Kidney epithelial cell (primary cell): ENCODE measurements around the gene RBMS1. TPM values are rescaled to one million over a fixed set of nuclear protein-coding genes. Genes with fewer than 3 reads are reported as not detected.

Source experiments
- DNase-seq: peaks from one replicate; pipeline ENCODE4 v3.0.0-alpha.2; 2010; ENCODE audit warnings: low read depth
- H3K27me3 ChIP-seq: 2 replicates; pipeline ENCODE4 v1.6.0; 2011; ENCODE audit warnings: low read length; ENCODE audit not compliant: control insufficient read depth, insufficient read depth
- H3K36me3 ChIP-seq: 2 replicates; pipeline ENCODE4 v1.5.1; 2011; ENCODE audit warnings: low read length; ENCODE audit not compliant: control insufficient read depth, insufficient read depth
- H3K4me3 ChIP-seq: 2 replicates; pipeline ENCODE4 v1.5.1; 2011; ENCODE audit warnings: low read depth, mild to moderate bottlenecking, control low read depth, low read length
- total RNA-seq: library from RNA; depleted of rRNA; stranded (reverse); fragments of >200 nt; gene quantifications from 2 replicates; pipeline ENCODE4 v1.2.3, GENCODE V29; 2015
- TF ChIP-seq, protein P1 (sequence below): IDR thresholded peaks from 2 replicates; pipeline ENCODE4 v1.5.1; 2011; ENCODE audit warnings: mild to moderate bottlenecking, moderate library complexity, low read length, control low read depth, inconsistent platforms; ENCODE audit not compliant: insufficient read depth, poor library complexity, severe bottlenecking

RBMS1 gene
- total RNA-seq, 1 donor from 2014 or later: 52.5 TPM

- Histone ChIP-seq H3K27me3 (no peaks in the 10 kb centered on the region), H3K36me3 (no peaks in the 10 kb centered on the region), H3K4me3 (no peak overlapping the region)
- no peak for DNase-seq
- TF ChIP-seq, protein P1, sequence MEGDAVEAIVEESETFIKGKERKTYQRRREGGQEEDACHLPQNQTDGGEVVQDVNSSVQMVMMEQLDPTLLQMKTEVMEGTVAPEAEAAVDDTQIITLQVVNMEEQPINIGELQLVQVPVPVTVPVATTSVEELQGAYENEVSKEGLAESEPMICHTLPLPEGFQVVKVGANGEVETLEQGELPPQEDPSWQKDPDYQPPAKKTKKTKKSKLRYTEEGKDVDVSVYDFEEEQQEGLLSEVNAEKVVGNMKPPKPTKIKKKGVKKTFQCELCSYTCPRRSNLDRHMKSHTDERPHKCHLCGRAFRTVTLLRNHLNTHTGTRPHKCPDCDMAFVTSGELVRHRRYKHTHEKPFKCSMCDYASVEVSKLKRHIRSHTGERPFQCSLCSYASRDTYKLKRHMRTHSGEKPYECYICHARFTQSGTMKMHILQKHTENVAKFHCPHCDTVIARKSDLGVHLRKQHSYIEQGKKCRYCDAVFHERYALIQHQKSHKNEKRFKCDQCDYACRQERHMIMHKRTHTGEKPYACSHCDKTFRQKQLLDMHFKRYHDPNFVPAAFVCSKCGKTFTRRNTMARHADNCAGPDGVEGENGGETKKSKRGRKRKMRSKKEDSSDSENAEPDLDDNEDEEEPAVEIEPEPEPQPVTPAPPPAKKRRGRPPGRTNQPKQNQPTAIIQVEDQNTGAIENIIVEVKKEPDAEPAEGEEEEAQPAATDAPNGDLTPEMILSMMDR: no peak
These were observed 130.6 kb downstream of the RBMS1 start for GRCh38 chr2:160363055-160363454.

- DNase-seq: no peak
- no peaks in the 10 kb centered on the region for H3K36me3 ChIP-seq
- TF ChIP-seq, protein P1: no peak
- no peaks in the 10 kb centered on the region for H3K27me3 ChIP-seq
- no peak overlapping the region for H3K4me3 ChIP-seq
These were observed 131.1 kb downstream of the RBMS1 start for GRCh38 chr2:160362541-160362940.

- TF ChIP-seq, protein P1: no peak
- DNase-seq: no peak
These were observed 131.6 kb downstream of the RBMS1 start for GRCh38 chr2:160362018-160362417.

DNA sequence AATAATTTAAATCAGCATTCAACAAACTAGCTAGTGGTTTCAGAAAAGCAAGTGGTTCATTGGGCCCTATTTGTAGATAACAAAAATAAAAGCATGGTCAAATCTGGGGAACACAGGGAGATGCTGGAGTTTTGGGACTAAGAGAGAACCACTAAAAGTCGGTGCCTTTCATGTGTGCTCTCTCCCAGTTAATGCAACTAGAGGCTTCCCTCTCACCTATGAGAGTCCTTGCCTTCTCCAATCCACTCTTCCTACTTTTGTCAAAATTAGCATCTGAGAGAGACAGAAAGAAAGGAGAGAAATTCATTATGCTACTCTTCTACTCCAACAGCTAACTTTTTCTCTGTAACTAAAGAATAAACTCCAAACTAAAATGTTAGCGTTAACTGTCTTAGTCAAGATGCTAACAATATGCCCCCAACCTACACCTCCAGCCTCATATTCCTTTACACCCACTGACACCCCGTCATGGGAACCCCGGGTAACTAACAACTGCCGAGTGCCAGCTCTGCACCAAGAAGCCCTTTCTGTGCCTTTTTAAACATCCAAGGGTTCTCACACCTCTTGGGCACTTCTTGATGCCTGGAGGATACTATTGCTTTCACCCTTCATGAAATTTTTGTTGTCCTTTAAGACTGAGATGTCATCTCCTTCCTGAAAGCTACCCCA, 133.4 kb downstream of the RBMS1 start:
- TF ChIP-seq, protein P1: no peak
- Histone ChIP-seq H3K27me3 (no peaks in the 10 kb centered on the region), H3K36me3 (no peaks in the 10 kb centered on the region), H3K4me3 (no peak overlapping the region)
- DNase-seq: no peak

More at GRCh38 chr2:160362018-160362417, 131.6 kb downstream of the RBMS1 start:
- Histone ChIP-seq H3K27me3 (no peaks in the 10 kb centered on the region), H3K4me3 (no peak overlapping the region), H3K36me3 (no peaks in the 10 kb centered on the region)

- H3K4me3 ChIP-seq: no peak overlapping the region
- no peaks in the 10 kb centered on the region for H3K27me3 ChIP-seq
- no peaks in the 10 kb centered on the region for H3K36me3 ChIP-seq
- no peak for DNase-seq
- TF ChIP-seq, protein P1: no peak
These were observed 135.6 kb downstream of the RBMS1 start for GRCh38 chr2:160358046-160358445.

GRCh38 chr2:160356485-160356884, 137.1 kb downstream of the RBMS1 start:
- TF ChIP-seq, protein P1: no peak
- Histone ChIP-seq H3K27me3 (no peaks in the 10 kb centered on the region), H3K4me3 (no peak overlapping the region), H3K36me3 (no peaks in the 10 kb centered on the region)
- no peak for DNase-seq
